SK-N-SH (cell line): Measurements from ENCODE around the gene PDGFC.

Experiments used
- MAX ChIP-seq: IDR thresholded peaks from 2 replicates; pipeline ENCODE4 v1.4.0; 2012; ENCODE audit warnings: low read depth
- POLR2AphosphoS5 ChIP-seq: IDR thresholded peaks from 2 replicates; pipeline ENCODE4 v1.6.1; 2012; ENCODE audit warnings: low read depth, low read length
- RAD21 ChIP-seq: IDR thresholded peaks from 2 replicates; pipeline ENCODE4 v1.6.1; 2012; ENCODE audit warnings: mild to moderate bottlenecking, low read length
- TF ChIP-seq, protein P1 (sequence below): IDR thresholded peaks from 2 replicates; pipeline ENCODE4 v1.6.1; 2012; ENCODE audit warnings: mild to moderate bottlenecking, low read depth, low read length, moderate library complexity
- TF ChIP-seq, protein P2 (sequence below): fragments of 200-600 bp; sonication (generic); IDR thresholded peaks from 2 replicates; pipeline ENCODE4 v1.6.1; 2017; ENCODE audit warnings: antibody characterized with exemption, mild to moderate bottlenecking, moderate library complexity

- TF ChIP-seq, protein P1, sequence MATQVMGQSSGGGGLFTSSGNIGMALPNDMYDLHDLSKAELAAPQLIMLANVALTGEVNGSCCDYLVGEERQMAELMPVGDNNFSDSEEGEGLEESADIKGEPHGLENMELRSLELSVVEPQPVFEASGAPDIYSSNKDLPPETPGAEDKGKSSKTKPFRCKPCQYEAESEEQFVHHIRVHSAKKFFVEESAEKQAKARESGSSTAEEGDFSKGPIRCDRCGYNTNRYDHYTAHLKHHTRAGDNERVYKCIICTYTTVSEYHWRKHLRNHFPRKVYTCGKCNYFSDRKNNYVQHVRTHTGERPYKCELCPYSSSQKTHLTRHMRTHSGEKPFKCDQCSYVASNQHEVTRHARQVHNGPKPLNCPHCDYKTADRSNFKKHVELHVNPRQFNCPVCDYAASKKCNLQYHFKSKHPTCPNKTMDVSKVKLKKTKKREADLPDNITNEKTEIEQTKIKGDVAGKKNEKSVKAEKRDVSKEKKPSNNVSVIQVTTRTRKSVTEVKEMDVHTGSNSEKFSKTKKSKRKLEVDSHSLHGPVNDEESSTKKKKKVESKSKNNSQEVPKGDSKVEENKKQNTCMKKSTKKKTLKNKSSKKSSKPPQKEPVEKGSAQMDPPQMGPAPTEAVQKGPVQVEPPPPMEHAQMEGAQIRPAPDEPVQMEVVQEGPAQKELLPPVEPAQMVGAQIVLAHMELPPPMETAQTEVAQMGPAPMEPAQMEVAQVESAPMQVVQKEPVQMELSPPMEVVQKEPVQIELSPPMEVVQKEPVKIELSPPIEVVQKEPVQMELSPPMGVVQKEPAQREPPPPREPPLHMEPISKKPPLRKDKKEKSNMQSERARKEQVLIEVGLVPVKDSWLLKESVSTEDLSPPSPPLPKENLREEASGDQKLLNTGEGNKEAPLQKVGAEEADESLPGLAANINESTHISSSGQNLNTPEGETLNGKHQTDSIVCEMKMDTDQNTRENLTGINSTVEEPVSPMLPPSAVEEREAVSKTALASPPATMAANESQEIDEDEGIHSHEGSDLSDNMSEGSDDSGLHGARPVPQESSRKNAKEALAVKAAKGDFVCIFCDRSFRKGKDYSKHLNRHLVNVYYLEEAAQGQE, result no peak
- TF ChIP-seq, protein P2, sequence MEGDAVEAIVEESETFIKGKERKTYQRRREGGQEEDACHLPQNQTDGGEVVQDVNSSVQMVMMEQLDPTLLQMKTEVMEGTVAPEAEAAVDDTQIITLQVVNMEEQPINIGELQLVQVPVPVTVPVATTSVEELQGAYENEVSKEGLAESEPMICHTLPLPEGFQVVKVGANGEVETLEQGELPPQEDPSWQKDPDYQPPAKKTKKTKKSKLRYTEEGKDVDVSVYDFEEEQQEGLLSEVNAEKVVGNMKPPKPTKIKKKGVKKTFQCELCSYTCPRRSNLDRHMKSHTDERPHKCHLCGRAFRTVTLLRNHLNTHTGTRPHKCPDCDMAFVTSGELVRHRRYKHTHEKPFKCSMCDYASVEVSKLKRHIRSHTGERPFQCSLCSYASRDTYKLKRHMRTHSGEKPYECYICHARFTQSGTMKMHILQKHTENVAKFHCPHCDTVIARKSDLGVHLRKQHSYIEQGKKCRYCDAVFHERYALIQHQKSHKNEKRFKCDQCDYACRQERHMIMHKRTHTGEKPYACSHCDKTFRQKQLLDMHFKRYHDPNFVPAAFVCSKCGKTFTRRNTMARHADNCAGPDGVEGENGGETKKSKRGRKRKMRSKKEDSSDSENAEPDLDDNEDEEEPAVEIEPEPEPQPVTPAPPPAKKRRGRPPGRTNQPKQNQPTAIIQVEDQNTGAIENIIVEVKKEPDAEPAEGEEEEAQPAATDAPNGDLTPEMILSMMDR, result no peak
- TF ChIP-seq RAD21, result no peak
- no peak for TF ChIP-seq POLR2AphosphoS5
- no peak for TF ChIP-seq MAX
These were observed 73.1 kb downstream of the PDGFC start for GRCh38 chr4:156898373-156899117.
